AG04449 (cell line): ENCODE data around the gene SDR42E2.

Experiments
- CTCF ChIA-PET: fragments of 350-600 bp; formaldehyde crosslinking; extraction: SDS; loops from one replicate; lab custom pipeline; 2021; ENCODE audit warnings: antibody characterized with exemption; lab: Yijun Ruan, JAX
- POLR2A ChIA-PET: fragments of 400-600, 350-600 bp; formaldehyde crosslinking; extraction: SDS; loops from one replicate; lab custom pipeline; 2020; ENCODE audit warnings: antibody characterized with exemption, inconsistent platforms; lab: Yijun Ruan, JAX
- DNase-seq: peaks from one replicate; pipeline ENCODE4 v3.0.0-alpha.2; 2010; ENCODE audit warnings: low read depth, low spot score
- H3K4me3 ChIP-seq: 2 replicates; pipeline ENCODE4 v1.5.1; 2011; ENCODE audit warnings: low read depth, mild to moderate bottlenecking, control low read depth, low read length
- TF ChIP-seq, protein P1 (sequence below): IDR thresholded peaks from one replicate; pipeline ENCODE4 v1.5.1; 2011; ENCODE audit warnings: mild to moderate bottlenecking, moderate library complexity, low read length, control low read depth, inconsistent platforms; ENCODE audit not compliant: insufficient read depth; ENCODE audit errors: missing control alignments

Gene SDR42E2

DNA sequence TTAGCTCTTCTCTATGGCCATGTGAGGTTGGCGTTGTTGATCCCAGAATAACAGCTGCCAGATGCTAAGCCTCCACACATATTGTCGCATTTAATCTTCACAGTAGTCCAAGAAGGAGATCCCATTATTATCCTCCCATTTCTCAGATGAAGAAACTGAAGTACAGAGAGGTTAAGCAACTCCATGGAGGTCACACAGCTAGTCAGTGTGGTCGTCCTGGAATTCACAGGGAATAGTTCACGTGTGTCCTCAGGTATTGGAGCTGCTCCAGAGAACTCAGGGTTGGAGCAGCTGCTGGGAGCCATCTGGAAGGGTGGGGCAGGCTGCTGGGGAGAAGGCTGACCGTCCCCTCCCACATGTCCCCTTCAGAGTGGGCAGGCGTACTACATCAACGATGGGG, 19.5 kb downstream of the SDR42E2 start:
- CTCF ChIA-PET: interaction anchor here (1.6 to 11.8 kb wide), 2 partner anchors 104 to 179 kb away, joined by 3 to 272 read pairs; partner anchors contain the start of genes MOSMO and PDZD9
- POLR2A ChIA-PET: no interaction called here
- no peak overlapping the region for H3K4me3 ChIP-seq
- no peak for DNase-seq
- TF ChIP-seq, protein P1, sequence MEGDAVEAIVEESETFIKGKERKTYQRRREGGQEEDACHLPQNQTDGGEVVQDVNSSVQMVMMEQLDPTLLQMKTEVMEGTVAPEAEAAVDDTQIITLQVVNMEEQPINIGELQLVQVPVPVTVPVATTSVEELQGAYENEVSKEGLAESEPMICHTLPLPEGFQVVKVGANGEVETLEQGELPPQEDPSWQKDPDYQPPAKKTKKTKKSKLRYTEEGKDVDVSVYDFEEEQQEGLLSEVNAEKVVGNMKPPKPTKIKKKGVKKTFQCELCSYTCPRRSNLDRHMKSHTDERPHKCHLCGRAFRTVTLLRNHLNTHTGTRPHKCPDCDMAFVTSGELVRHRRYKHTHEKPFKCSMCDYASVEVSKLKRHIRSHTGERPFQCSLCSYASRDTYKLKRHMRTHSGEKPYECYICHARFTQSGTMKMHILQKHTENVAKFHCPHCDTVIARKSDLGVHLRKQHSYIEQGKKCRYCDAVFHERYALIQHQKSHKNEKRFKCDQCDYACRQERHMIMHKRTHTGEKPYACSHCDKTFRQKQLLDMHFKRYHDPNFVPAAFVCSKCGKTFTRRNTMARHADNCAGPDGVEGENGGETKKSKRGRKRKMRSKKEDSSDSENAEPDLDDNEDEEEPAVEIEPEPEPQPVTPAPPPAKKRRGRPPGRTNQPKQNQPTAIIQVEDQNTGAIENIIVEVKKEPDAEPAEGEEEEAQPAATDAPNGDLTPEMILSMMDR: no peak

DNA sequence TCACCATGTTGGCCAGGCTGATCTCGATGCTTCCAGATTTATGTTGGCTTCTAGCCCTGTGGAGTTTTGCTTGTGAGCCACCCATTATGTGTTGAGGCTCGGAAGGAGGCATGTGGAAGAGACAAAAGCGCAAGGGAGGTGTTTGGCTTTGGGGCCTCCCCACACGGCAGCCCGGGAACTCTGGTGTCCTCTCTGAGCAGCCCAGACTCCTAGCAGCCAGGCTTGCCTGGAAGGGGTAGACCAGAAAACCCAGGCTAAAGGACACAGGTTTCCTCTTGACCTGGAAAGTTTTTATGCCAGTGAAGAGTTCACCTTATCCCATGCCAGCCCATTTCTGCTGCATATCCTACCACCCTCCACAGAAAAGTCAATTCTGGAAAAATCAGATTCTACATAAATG, 21.0 kb downstream of the SDR42E2 start:
- no peak overlapping the region for H3K4me3 ChIP-seq
- CTCF ChIA-PET: interaction anchor here (11.8 kb wide), 1 partner anchor 181 kb away, joined by 272 read pairs; the partner anchor contains the start of genes MOSMO and PDZD9
- TF ChIP-seq, protein P1: no peak
- POLR2A ChIA-PET: no interaction called here
- DNase-seq: no peak

DNA sequence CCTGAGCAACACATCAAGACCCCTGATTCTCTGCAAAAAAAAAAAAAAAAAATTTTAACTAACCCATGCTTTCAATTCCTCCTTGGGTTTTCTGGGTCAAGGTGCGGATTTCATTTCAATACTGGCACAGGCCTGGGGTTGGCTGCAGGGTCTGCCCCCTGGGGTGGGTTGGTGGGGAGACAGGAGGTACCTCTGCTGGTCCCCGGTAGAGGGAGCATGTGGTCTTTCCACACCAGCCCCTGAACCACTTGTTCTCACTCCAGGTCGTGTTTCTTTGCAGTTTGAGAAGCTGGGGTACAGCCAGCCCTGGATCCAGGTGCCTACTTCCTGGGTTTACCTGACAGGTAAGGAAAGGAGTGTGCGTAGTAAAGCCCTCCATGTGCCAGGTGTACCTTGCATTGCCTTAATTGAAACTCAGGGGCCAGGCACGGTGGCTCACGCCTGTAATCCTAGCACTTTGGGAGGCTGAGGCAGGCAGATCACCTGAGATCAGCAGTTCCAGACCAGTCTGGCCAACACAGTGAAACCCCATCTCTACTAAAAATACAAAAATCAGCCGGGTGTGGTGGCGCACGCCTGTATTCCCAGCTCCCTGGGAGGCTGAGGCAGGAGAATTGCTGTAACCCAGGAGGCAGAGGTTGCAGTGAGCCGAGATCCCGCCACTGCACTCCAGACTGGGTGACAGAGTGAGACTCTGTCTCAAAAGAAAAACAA, 21.8 kb downstream of the SDR42E2 start:
- CTCF ChIA-PET: interaction anchor here (0.6 to 11.8 kb wide), 2 partner anchors 106 to 182 kb away, joined by 3 to 272 read pairs; partner anchors contain the start of genes MOSMO and PDZD9
- TF ChIP-seq, protein P1: peak; percentile 18
- no peak overlapping the region for H3K4me3 ChIP-seq
- no peak for DNase-seq
- POLR2A ChIA-PET: no interaction called here

DNA sequence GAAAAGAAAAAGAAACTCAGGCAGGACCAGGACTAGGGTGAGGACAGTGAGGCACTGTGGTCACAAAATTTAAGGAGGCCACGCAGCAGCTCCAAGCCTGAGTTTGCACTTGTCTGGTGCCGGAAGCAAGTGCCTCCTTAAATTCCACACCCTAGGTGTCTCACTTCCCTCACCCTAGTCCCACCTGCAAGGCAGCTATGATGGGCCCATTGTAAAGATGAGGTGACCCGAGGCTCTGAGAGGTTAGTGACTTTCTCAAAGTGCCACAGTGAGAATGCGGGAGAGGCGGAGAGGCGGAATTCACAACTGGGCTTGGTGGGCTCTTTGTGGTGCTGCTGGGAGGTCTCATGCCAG, 22.3 kb downstream of the SDR42E2 start:
- no peak for DNase-seq
- H3K4me3 ChIP-seq: no peak overlapping the region
- POLR2A ChIA-PET: no interaction called here
- CTCF ChIA-PET: interaction anchor here (0.6 to 11.8 kb wide), 3 partner anchors 107 to 527 kb away, joined by 3 to 272 read pairs (median 4); partner anchors contain the start of genes MOSMO and PDZD9
- TF ChIP-seq, protein P1: no peak

DNA sequence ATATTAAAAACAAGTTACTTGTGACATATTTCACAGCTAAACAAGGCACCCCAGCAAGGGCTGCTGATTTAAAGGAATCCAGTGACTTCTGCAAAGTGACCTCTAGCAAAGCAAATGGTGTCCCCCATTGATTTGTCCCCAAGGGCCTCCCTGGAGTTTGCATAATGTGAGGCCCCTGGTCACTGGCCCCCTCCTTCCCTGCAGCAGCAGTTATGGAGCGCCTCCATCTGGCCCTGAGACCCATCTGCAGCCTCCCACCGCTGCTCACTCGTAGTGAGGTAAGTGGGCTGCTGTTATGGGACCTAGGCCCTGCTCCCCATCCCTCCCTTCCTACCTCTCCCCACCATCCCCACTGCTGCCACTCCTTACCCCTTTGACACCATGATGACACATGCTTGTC, 24.2 kb downstream of the SDR42E2 start:
- ChIA-PET POLR2A (no interaction called here), CTCF (interaction anchor here (0.7 to 11.8 kb wide), 10 partner anchors 20 to 529 kb away, joined by 3 to 272 read pairs (median 4); partner anchors contain the start of genes EEF2K, MOSMO, PDZD9 and UQCRC2)
- no peak for DNase-seq
- no peak overlapping the region for H3K4me3 ChIP-seq
- TF ChIP-seq, protein P1: peak; percentile 6

DNA sequence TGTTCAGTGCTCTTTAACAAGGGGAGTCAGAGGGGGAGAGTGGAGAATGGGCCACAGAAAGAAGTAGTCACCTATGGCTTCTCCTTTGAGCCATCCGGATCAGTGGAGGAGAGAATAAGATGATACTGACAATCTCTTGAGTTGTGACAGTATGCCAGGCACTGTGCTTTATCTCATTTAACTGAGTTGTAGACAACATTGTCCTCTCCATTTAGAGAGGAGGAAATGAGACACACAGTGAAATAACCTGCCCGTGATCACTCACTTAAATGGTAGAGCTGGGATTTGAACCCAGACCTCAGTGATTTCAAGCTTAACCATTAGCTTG, 25.9 kb downstream of the SDR42E2 start:
- ChIA-PET CTCF (interaction anchor here (0.6 to 11.8 kb wide), 48 partner anchors 8 to 540 kb away, joined by 3 to 272 read pairs (median 6); partner anchors contain the start of genes MOSMO, PDZD9, POLR3E and UQCRC2), POLR2A (interaction anchor here (1.1 kb wide), 1 partner anchor 187 kb away, joined by 5 read pairs; no protein-coding TSS in a partner anchor)
- DNase-seq: no peak
- H3K4me3 ChIP-seq: no peak overlapping the region
- TF ChIP-seq, protein P1: no peak
